Peyer's patch (tissue), 4 donors: ENCODE measurements around the gene QDPR.

Source experiments
- CTCF ChIP-seq, 6 experiments: fragments of 450-650 bp in 4 of 6; fragments of 200-600 bp in 2 of 6; sonication (generic) in 1 of 6; IDR thresholded peaks; one replicate each; pipeline ENCODE4 v1.5.1; 2017 to 2019; ENCODE audit warnings: antibody characterized with exemption in 6 of 6, mild to moderate bottlenecking in 3 of 6, moderate library complexity in 1 of 6
- POLR2A ChIP-seq, 2 donors: fragments of 450-650 bp; IDR thresholded peaks; one replicate each; pipeline ENCODE4 v1.5.1; 2017; ENCODE audit warnings: antibody characterized with exemption in 2 of 2, mild to moderate bottlenecking in 2 of 2, moderate library complexity in 2 of 2

DNA sequence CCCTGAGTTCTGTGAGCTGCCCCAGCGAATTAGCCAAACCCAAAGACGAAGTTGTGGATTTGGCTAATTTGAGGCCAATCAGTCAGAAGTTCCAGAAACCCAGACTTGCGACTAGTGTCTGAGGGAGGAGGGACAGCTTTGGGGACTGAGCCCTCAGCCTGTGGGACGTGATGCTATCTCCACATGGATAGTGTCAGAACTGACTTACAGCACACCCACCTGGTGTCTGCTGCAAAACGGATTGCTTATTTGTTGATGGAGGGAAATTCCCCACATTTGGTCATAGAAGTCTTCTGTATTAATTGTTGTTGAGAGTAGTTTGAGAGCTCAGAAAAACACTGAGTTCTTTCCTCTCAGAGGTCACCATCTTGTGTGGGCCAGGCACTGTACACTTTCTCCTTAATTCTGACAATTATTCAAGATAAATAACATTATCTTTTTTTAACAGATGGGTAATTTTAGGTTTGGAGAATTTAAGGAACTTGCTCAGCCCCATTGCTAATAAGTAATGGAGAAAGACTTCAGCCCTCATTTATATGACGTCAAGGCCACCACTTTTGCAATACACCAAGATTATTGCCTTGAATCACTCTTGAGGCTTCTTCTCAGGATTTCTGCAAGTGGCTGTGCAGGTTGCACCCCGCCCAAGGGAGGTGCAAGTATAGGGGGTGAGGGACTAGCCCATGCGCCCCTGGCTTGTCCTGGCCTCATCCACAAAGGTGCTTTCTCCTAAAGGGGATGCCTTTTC is 19.8 kb upstream of the QDPR start:
- no peak for TF ChIP-seq CTCF (IDR thresholded peaks at IDR 0.05)
- no peak for TF ChIP-seq POLR2A (IDR thresholded peaks at IDR 0.05)
